BE2C (cell line): ENCODE measurements around the gene SLC8A1.
A peak's percentile ranks its signal among the peaks of the same experiment; 100 is the strongest.

ENCODE experiments used
- DNase-seq: peaks from one replicate; pipeline ENCODE4 v3.0.0-alpha.2; 2020
- H3K27me3 ChIP-seq: fragments of 250-450 bp; sonication (Bioruptor Pico); 2 replicates; pipeline ENCODE4 v1.5.1; 2020; ENCODE audit warnings: mild to moderate bottlenecking
- H3K36me3 ChIP-seq: fragments of 250-450 bp; sonication (Bioruptor Pico); 2 replicates; pipeline ENCODE4 v1.5.1; 2020; ENCODE audit warnings: mild to moderate bottlenecking
- H3K4me1 ChIP-seq: fragments of 250-450 bp; sonication (Bioruptor Pico); 2 replicates; pipeline ENCODE4 v1.5.1; 2020
- H3K4me3 ChIP-seq: 2 replicates; pipeline ENCODE4 v1.5.1; 2011; ENCODE audit warnings: low read depth, low read length
- H3K9me3 ChIP-seq: fragments of 250-450 bp; sonication (Bioruptor Pico); 2 replicates; pipeline ENCODE4 v1.5.1; 2020
- TF ChIP-seq, protein P1 (sequence below): IDR thresholded peaks from 2 replicates; pipeline ENCODE4 v1.5.1; 2012; ENCODE audit warnings: mild to moderate bottlenecking, low read depth, low read length

The SLC8A1 gene

DNA sequence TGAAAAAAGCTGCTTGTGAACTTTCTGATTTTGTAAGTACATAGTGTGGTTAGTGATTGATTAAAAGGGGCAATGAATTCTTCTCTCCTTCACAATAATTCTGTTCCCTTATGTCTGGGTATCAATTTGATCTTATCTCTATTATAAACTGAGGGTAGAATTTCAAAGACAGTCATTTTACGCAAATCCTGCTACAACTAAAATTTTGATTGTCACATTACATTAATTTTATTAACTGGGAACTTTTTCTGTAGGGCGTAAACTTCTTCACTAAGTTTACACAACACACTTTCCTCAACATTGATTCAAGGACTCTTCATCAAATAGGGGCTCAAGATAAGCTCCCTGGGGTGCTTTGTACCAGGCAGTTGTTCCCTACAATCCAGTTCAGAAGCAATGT is 5.0 kb upstream of the SLC8A1 start:
- Histone ChIP-seq H3K9me3 (no peaks in the 10 kb centered on the region), H3K36me3 (no peaks in the 10 kb centered on the region), H3K4me3 (no peak overlapping the region), H3K4me1 (peaks cover 20% of the 10 kb centered on the region), H3K27me3 (no peaks in the 10 kb centered on the region)
- TF ChIP-seq, protein P1, sequence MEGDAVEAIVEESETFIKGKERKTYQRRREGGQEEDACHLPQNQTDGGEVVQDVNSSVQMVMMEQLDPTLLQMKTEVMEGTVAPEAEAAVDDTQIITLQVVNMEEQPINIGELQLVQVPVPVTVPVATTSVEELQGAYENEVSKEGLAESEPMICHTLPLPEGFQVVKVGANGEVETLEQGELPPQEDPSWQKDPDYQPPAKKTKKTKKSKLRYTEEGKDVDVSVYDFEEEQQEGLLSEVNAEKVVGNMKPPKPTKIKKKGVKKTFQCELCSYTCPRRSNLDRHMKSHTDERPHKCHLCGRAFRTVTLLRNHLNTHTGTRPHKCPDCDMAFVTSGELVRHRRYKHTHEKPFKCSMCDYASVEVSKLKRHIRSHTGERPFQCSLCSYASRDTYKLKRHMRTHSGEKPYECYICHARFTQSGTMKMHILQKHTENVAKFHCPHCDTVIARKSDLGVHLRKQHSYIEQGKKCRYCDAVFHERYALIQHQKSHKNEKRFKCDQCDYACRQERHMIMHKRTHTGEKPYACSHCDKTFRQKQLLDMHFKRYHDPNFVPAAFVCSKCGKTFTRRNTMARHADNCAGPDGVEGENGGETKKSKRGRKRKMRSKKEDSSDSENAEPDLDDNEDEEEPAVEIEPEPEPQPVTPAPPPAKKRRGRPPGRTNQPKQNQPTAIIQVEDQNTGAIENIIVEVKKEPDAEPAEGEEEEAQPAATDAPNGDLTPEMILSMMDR = no peak
- no peak for DNase-seq

DNA sequence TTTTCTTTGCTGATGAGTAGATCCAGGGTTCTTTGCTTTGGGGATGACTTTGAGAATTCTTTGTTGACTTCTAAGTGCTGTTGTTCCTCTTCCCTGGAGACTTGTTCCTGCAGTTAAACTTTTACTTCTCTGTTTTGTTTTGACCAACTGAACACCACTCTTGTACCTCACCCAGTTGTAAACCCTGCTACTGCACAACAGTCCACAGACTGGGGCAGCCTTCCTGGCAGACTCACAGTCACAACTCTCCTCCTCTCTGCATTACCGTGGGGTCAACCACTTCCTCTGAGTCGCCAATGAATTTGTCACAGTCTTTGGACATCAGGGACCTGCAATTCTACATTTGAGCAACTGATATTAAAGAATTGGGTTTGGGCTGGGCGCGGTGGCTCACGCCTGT is 3.8 kb upstream of the SLC8A1 start:
- DNase-seq = no peak
- H3K4me3 ChIP-seq = no peak overlapping the region
- TF ChIP-seq, protein P1 = no peak
- no peaks in the 10 kb centered on the region for H3K9me3 ChIP-seq
- peaks cover 20% of the 10 kb centered on the region for H3K4me1 ChIP-seq
- no peaks in the 10 kb centered on the region for H3K27me3 ChIP-seq
- no peaks in the 10 kb centered on the region for H3K36me3 ChIP-seq

DNA sequence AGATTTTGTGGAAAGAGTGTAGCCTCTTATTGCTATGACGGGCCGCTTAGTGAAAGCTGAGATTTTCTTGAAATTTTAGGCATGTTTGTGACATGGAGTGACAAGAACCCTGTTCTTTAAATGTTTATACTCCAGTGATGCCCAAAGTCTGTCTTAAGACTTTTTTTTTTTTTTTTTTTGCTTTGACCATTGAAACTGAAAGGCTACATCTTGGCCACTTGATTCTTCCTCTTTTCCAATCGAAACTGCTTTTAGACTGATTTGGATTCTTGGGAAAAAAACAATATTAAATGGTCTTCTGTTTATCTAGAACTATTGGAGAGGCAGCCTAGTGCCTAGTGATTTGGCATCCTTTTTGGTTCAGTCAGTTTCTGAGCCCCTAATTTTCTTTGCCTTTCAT is 2.4 kb upstream of the SLC8A1 start:
- Histone ChIP-seq H3K9me3 (no peaks in the 10 kb centered on the region), H3K27me3 (no peaks in the 10 kb centered on the region), H3K36me3 (no peaks in the 10 kb centered on the region), H3K4me1 (peaks cover 20% of the 10 kb centered on the region), H3K4me3 (no peak overlapping the region)
- no peak for DNase-seq
- TF ChIP-seq, protein P1 = no peak

DNA sequence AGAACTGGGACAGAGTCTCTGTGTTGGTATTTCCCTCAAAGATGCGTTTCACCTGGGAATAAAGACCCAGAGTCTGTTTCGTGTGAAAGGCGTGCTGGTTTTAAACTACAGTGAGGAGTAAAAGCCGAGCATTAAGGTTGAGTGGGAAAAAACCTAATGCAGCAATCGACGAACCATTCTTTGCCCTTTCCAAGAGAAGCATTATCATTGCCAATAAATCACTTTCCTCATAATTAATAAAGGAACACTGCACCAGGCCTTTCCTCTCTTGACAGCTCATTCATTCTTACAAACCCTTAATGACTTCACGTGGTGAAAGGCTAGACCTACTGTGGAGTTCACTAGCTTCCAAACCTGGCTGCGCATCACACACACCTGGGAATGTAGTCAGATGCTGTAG is 896 bp upstream of the SLC8A1 start:
- no peak for DNase-seq
- Histone ChIP-seq H3K27me3 (no peaks in the 10 kb centered on the region), H3K36me3 (no peaks in the 10 kb centered on the region), H3K9me3 (no peaks in the 10 kb centered on the region), H3K4me1 (peaks cover 15% of the 10 kb centered on the region), H3K4me3 (peak overlapping the region; percentile 54; the same call in 1 of the 2 replicates)
- TF ChIP-seq, protein P1 = no peak

DNA sequence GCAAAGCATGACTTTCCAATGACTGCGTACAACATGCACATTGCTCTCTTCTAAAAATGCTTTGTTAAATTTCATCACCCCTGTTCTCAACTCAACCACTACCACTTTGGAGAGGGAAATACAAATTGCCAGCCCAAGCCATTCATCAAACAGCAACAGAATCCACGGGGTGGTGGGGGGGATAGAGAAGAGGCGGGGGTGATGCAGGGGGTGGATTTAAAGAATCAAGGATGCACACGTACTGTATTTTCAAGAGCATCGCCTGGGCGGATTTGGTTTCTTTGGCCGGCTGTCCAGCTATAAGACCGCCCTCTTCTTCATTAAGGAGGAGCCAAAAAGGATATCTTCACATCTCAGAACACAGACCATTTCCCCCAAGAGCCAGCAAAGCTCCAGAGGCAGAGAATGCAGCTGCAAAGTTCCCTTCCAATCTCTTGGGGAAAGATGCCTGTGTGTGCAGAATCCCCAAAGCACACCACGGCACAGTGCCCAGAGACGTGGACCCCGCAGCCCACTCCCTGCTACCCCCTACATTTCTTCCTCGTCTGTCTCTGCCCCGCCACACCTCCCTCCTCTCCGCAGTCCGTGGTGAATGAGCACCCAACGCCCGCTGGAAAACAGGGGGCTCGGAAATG is 977 bp downstream of the SLC8A1 start:
- Histone ChIP-seq H3K4me3 (peak overlapping the region; percentile 68), H3K9me3 (no peaks in the 10 kb centered on the region), H3K27me3 (no peaks in the 10 kb centered on the region), H3K4me1 (peaks cover 8% of the 10 kb centered on the region; the same call in 1 of the 2 replicates), H3K36me3 (no peaks in the 10 kb centered on the region)
- TF ChIP-seq, protein P1 = no peak
- DNase-seq = peak; percentile 74

DNA sequence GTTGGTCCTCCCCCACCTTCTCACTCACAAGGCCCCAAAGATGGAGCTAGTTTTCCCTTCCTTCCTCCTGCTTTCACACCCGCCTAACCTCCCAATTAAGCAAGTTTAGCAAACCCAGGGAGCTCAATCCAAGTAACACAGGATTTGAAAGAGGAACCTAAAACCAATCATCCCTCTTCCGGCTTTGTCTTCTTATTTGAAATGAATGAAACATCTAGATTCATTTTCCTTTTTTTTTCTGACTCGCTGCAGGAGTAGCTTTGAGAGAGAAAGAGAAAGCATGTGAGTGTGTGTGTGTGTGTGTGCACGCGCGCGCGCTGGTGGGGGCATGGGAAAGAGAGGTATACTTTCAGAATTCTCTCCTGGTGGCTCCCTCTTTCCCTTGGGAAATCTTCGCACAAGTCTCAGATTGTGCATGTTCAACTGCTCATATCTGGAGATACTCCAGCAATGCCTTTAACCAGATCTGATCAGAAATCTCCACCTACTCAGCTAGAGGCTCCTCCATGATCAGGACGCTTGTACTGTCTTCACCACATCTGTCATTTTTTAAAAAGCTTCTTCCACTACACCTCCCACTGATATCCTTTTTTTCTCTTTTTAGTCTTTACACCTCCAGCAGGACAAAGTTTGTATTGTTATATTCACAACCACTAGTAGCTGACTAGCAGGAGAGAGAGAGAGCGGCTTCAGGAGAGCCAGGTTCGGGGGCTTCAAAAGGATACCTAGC is 1.7 kb downstream of the SLC8A1 start:
- DNase-seq = peak; percentile 46
- no peaks in the 10 kb centered on the region for H3K36me3 ChIP-seq
- peaks cover 8% of the 10 kb centered on the region; the same call in 1 of the 2 replicates for H3K4me1 ChIP-seq
- TF ChIP-seq, protein P1 = peak; percentile 18
- no peaks in the 10 kb centered on the region for H3K9me3 ChIP-seq
- no peaks in the 10 kb centered on the region for H3K27me3 ChIP-seq
- peak overlapping the region; percentile 68 for H3K4me3 ChIP-seq
